Peyer's patch (tissue), 4 donors: ENCODE results near the gene PKDCC. TPM values are rescaled to one million over a fixed set of nuclear protein-coding genes. Genes with fewer than 3 reads are reported as not detected.

ENCODE experiments used
- DNase-seq, 3 donors: peaks; one replicate each; pipeline ENCODE4 v3.0.0-alpha.2; 2017 to 2019
- H3K27ac ChIP-seq, 4 donors: fragments of 200-600 bp; sonication (generic); one replicate each; pipeline ENCODE4 v1.5.1; 2016 to 2019
- H3K27me3 ChIP-seq, 2 donors: fragments of 200-600 bp; sonication (generic); one replicate each; pipeline ENCODE4 v1.5.1; 2019
- H3K36me3 ChIP-seq, 3 donors: fragments of 200-600 bp; sonication (generic); one replicate each; pipeline ENCODE4 v1.5.1; 2016 to 2019
- H3K4me1 ChIP-seq, 4 donors: fragments of 200-600 bp; sonication (generic); one replicate each; pipeline ENCODE4 v1.5.1; 2016 to 2019
- H3K4me3 ChIP-seq, 4 donors: fragments of 200-600 bp; sonication (generic); 1 replicate in 3 of 4; 2 replicates in 1 of 4; pipeline ENCODE4 v1.5.1; 2016 to 2019; ENCODE audit warnings: mild to moderate bottlenecking in 1 of 4
- H3K9me3 ChIP-seq, 4 donors: fragments of 200-600 bp; sonication (generic); one replicate each; pipeline ENCODE4 v1.5.1; 2016 to 2019; ENCODE audit warnings: mild to moderate bottlenecking in 1 of 4
- POLR2A ChIP-seq, 2 donors: fragments of 450-650 bp; IDR thresholded peaks; one replicate each; pipeline ENCODE4 v1.5.1; 2017; ENCODE audit warnings: antibody characterized with exemption in 2 of 2, mild to moderate bottlenecking in 2 of 2, moderate library complexity in 2 of 2
- total RNA-seq, 4 donors: library from RNA; depleted of rRNA; stranded (reverse); fragments of >200 nt; gene quantifications; one replicate each; pipeline ENCODE4 v1.1.0, GENCODE V29; 2016
- TF ChIP-seq, protein P1 (sequence below), 6 experiments: fragments of 450-650 bp in 4 of 6; fragments of 200-600 bp in 2 of 6; sonication (generic) in 1 of 6; IDR thresholded peaks; one replicate each; pipeline ENCODE4 v1.5.1; 2017 to 2019; ENCODE audit warnings: antibody characterized with exemption in 6 of 6, mild to moderate bottlenecking in 3 of 6, moderate library complexity in 1 of 6

Gene PKDCC
- total RNA-seq, 4 donors from 2014 or later = 113 to 210 (median 157) TPM

DNA sequence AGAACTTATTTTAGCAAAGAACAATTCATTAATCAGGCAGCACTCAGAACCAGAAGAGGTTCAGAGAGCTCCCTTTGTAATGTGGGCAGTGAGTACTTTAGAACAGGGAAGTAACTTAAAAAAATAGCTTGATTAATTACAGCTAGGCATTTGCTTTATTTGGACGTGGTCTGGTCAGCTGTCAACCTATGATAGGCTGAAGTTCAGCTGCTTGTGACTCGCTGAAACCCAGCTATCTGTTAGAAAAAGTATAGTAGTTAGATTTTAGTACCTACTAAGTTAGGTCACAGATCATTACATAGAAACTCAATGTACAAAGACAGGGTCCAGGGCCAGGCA lies 40.0 kb downstream of the PKDCC start:
- Histone ChIP-seq H3K4me3 (no peak overlapping the region), H3K36me3 (no peaks in the 10 kb centered on the region), H3K27me3 (no peaks in the 10 kb centered on the region), H3K9me3 (no peaks in the 10 kb centered on the region), H3K4me1 (peaks cover 0 to 21% (median 1%) of the 10 kb centered on the region in 4 donors), H3K27ac (peak overlapping the region in 1 of 4 donors; percentile 15)
- no peak for DNase-seq
- no peak for TF ChIP-seq POLR2A (IDR thresholded peaks at IDR 0.05)
- TF ChIP-seq, protein P1, sequence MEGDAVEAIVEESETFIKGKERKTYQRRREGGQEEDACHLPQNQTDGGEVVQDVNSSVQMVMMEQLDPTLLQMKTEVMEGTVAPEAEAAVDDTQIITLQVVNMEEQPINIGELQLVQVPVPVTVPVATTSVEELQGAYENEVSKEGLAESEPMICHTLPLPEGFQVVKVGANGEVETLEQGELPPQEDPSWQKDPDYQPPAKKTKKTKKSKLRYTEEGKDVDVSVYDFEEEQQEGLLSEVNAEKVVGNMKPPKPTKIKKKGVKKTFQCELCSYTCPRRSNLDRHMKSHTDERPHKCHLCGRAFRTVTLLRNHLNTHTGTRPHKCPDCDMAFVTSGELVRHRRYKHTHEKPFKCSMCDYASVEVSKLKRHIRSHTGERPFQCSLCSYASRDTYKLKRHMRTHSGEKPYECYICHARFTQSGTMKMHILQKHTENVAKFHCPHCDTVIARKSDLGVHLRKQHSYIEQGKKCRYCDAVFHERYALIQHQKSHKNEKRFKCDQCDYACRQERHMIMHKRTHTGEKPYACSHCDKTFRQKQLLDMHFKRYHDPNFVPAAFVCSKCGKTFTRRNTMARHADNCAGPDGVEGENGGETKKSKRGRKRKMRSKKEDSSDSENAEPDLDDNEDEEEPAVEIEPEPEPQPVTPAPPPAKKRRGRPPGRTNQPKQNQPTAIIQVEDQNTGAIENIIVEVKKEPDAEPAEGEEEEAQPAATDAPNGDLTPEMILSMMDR (IDR thresholded peaks at IDR 0.05) = no peak

DNA sequence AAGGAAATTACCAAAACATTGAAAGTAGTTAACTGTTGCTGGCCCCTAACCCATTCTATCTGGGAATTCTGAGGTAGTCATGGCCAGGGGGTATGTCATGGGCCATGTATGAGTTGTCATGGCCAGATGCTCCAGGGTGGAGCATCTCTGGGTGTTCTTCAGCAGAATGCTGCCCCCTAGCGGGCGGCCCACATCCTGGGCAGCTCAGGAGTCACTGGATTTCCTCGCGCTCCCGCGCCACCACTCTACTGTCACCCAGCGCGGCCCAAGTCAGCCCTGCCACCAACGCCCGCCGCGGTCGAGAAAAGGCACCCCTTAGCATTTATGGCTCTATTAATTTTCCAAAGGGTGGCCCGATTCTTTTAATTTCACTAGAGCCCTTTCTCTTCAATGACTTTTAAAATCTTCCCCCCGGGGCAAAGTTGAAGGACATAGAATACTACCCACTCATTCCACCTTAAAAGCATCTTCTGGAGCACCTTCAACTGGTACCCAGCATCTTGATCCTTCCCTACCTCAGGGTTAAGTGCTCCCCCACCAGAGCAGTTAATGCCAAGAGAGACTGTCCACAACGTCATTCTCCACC lies 41.6 kb downstream of the PKDCC start:
- no peaks in the 10 kb centered on the region for H3K36me3 ChIP-seq
- DNase-seq = peak in 2 of 3 donors; percentile 67 to 85
- H3K4me3 ChIP-seq = no peak overlapping the region
- no peak overlapping the region for H3K27ac ChIP-seq
- no peaks in the 10 kb centered on the region for H3K27me3 ChIP-seq
- no peaks in the 10 kb centered on the region for H3K9me3 ChIP-seq
- H3K4me1 ChIP-seq = peaks cover 0 to 16% (median 1%) of the 10 kb centered on the region in 4 donors
- TF ChIP-seq POLR2A (IDR thresholded peaks at IDR 0.05) = no peak
- TF ChIP-seq, protein P1 (IDR thresholded peaks at IDR 0.05) = peak; percentile 9 to 53 (median 42)

- DNase-seq = no peak
- Histone ChIP-seq H3K27me3 (no peaks in the 10 kb centered on the region), H3K4me3 (no peak overlapping the region), H3K27ac (no peak overlapping the region), H3K36me3 (no peaks in the 10 kb centered on the region), H3K4me1 (peaks cover 0 to 12% (median 1%) of the 10 kb centered on the region in 4 donors), H3K9me3 (no peaks in the 10 kb centered on the region)
- TF ChIP-seq, protein P1 (IDR thresholded peaks at IDR 0.05) = no peak
- TF ChIP-seq POLR2A (IDR thresholded peaks at IDR 0.05) = no peak
Observed at GRCh38 chr2:42090216-42090615, 42.4 kb downstream of the PKDCC start.

GRCh38 chr2:42091671-42092070 lies 43.9 kb downstream of the PKDCC start:
- Histone ChIP-seq H3K9me3 (no peaks in the 10 kb centered on the region), H3K27me3 (no peaks in the 10 kb centered on the region), H3K27ac (peak overlapping the region in 3 of 4 donors; percentile 20 to 65 (median 30)), H3K36me3 (no peaks in the 10 kb centered on the region), H3K4me1 (peaks cover 0 to 8% (median 1%) of the 10 kb centered on the region in 4 donors), H3K4me3 (no peak overlapping the region)
- TF ChIP-seq, protein P1 (IDR thresholded peaks at IDR 0.05) = no peak
- TF ChIP-seq POLR2A (IDR thresholded peaks at IDR 0.05) = no peak
- no peak for DNase-seq

DNA sequence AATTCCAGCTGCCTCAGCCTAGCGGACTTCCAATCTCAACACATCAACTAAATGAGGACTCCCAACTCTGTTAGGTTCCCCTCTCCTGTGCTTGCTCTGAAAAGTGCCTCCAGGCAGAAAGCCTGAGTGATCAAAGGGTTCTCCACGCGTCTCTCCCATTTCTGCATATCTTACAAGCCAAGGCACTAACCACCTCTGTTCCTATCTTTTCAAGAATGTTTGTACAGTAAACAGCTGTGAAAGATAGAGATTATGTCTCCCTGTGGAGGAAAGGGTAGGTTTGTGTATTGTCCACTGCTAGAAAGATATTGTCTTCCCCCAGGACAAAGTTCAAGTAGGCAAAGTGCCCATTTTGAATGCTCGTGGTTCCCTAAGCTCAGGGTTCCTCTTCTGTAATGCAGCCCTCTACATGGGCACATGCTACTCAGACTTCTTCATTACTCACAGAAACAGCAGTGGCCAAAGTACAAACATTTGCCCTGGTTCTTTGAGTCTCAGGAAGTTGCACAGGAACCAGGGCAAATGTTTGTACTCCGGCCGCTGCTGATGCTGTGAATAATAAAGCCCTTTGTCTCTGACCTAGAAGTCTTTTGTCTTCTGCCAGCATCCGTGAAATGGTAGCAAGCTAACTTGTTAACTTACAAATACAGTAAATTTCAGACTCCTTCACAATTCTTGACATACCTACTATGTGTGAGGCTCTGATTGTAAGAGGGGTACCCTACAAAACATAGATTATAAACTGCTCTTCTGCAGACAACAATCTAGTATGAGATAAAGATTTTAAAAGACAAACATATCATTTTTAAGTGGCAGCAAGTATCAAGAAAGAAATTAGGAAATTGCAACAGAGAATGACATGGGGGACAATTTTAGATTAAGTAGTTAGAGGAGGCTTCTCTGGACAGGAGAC lies 44.5 kb downstream of the PKDCC start:
- H3K36me3 ChIP-seq = no peaks in the 10 kb centered on the region
- peak in 1 of 3 donors; percentile 72 for DNase-seq
- H3K4me1 ChIP-seq = peaks cover 0 to 8% (median 1%) of the 10 kb centered on the region in 4 donors
- peak overlapping the region in 3 of 4 donors; percentile 20 to 65 (median 30) for H3K27ac ChIP-seq
- H3K27me3 ChIP-seq = no peaks in the 10 kb centered on the region
- TF ChIP-seq, protein P1 (IDR thresholded peaks at IDR 0.05) = no peak
- no peaks in the 10 kb centered on the region for H3K9me3 ChIP-seq
- H3K4me3 ChIP-seq = no peak overlapping the region
